ENCODE measurements around the gene PITRM1. TPM values are rescaled to one million over a fixed set of nuclear protein-coding genes. Genes with fewer than 3 reads are reported as not detected.

Gene PITRM1
- total RNA-seq, 1 experiment from 2014 or later, result 40.7 TPM

- TF ChIP-seq USF2 (CRISPR knock-in tag; IDR thresholded peaks at IDR 0.05) (no peak), MLX (CRISPR knock-in tag; IDR thresholded peaks at IDR 0.05) (no peak), ZNF532 (CRISPR knock-in tag; IDR thresholded peaks at IDR 0.05; ENCODE audit: borderline replicate concordance) (no peak), SMAD3 (CRISPR knock-in tag; IDR thresholded peaks at IDR 0.05; ENCODE audit: borderline replicate concordance) (no peak), USF1 (CRISPR knock-in tag; IDR thresholded peaks at IDR 0.05) (no peak), GABPB1 (CRISPR knock-in tag; IDR thresholded peaks at IDR 0.05) (no peak), NR2C2 (CRISPR knock-in tag; IDR thresholded peaks at IDR 0.05) (no peak), ATF3 (CRISPR knock-in tag; conservative IDR thresholded peaks at IDR 0.05) (no peak), FOXP1 (CRISPR knock-in tag; IDR thresholded peaks at IDR 0.05; ENCODE audit: borderline replicate concordance) (no peak), ZSCAN18 (CRISPR knock-in tag; IDR thresholded peaks at IDR 0.05) (no peak)
Measured at GRCh38 chr10:3113343-3113720, 59.2 kb downstream of the PITRM1 start (continued).

GRCh38 chr10:3111621-3112163 is 60.9 kb downstream of the PITRM1 start:
- H3K36me3 Mint-ChIP-seq, result peaks cover 91% of the 10 kb centered on the region
- no peak overlapping the region for H3K4me3 Mint-ChIP-seq
- POLR2A ChIA-PET, result no interaction called here
- CTCF ChIA-PET, result no interaction called here
- ATAC-seq, result no peak
- no peaks in the 10 kb centered on the region for H3K4me1 Mint-ChIP-seq
- H3K27me3 Mint-ChIP-seq (ENCODE audit: low read depth), result no peaks in the 10 kb centered on the region
- peaks cover 4% of the 10 kb centered on the region; the same call in 1 of the 2 replicates for H3K9me3 Mint-ChIP-seq
- TF ChIP-seq E2F1 (CRISPR knock-in tag; IDR thresholded peaks at IDR 0.05) (no peak), ARID4B (CRISPR knock-in tag; IDR thresholded peaks at IDR 0.05; ENCODE audit: borderline replicate concordance) (no peak)
- DNase-seq (ENCODE audit: low spot score), result no peak
- no peak overlapping the region for H3K27ac Mint-ChIP-seq
